NCI-H2227 (cell line): ENCODE data around the gene ITGB5.
A peak's percentile ranks its signal among the peaks of the same experiment; 100 is the strongest.
"Not testable (repeated sequence)": the region's sequence is repeated elsewhere in the genome, so short reads cannot be mapped to it uniquely, and the experiment has no call there.

ENCODE experiments used
- DNase-seq: peaks from one replicate; lab custom pipeline; 2025; ENCODE audit not compliant: unreplicated experiment; lab: John Stamatoyannopoulos, UW

Gene ITGB5

GRCh38 chr3:124837730-124838186 is 49.4 kb downstream of the ITGB5 start:
- DNase-seq: peak; percentile 74

GRCh38 chr3:124837065-124837464 is 50.1 kb downstream of the ITGB5 start:
- no peak for DNase-seq

GRCh38 chr3:124836448-124836847 is 50.7 kb downstream of the ITGB5 start:
- no peak for DNase-seq

- peak; percentile 9 for DNase-seq
Measured at GRCh38 chr3:124834723-124835718, 52.1 kb downstream of the ITGB5 start.

GRCh38 chr3:124833710-124834332 is 53.3 kb downstream of the ITGB5 start:
- no peak for DNase-seq

GRCh38 chr3:124832782-124833709 is 54.1 kb downstream of the ITGB5 start:
- DNase-seq: no peak

GRCh38 chr3:124831628-124832199 is 55.5 kb downstream of the ITGB5 start:
- no peak for DNase-seq

GRCh38 chr3:124829819-124830554 is 57.2 kb downstream of the ITGB5 start:
- no peak for DNase-seq

GRCh38 chr3:124829178-124829818 is 57.9 kb downstream of the ITGB5 start:
- DNase-seq: no peak

GRCh38 chr3:124827476-124828206 is 59.5 kb downstream of the ITGB5 start:
- not testable (repeated sequence) for DNase-seq

- no peak for DNase-seq
Measured at GRCh38 chr3:124826703-124827102, 60.5 kb downstream of the ITGB5 start.

- no peak for DNase-seq
Measured at GRCh38 chr3:124824286-124824915, 62.8 kb downstream of the ITGB5 start.

GRCh38 chr3:124823648-124824047 is 63.5 kb downstream of the ITGB5 start:
- no peak for DNase-seq

GRCh38 chr3:124823206-124823605 is 64.0 kb downstream of the ITGB5 start:
- DNase-seq: no peak

GRCh38 chr3:124821356-124821755 is 65.8 kb downstream of the ITGB5 start:
- no peak for DNase-seq

- no peak for DNase-seq
Measured at GRCh38 chr3:124818398-124819091, 68.6 kb downstream of the ITGB5 start.

GRCh38 chr3:124817079-124817478 is 70.1 kb downstream of the ITGB5 start:
- no peak for DNase-seq

GRCh38 chr3:124816206-124816605 is 71.0 kb downstream of the ITGB5 start:
- DNase-seq: no peak
